Activated naive CD8-positive, alpha-beta T cell treated with anti-CD3 and anti-CD28 coated beads, Interleukin-2, amount 10 ng/mL, durations not matched to agents 7 days and 5 days (primary cell): ENCODE measurements around the gene CGREF1. TPM values are rescaled to one million over a fixed set of nuclear protein-coding genes. Genes with fewer than 3 reads are reported as not detected.
A peak's percentile ranks its signal among the peaks of the same experiment; 100 is the strongest.

Experiments used
- ATAC-seq: fragments of 150-1000 bp; cut with Tn5 transposase; one replicate; pipeline ENCODE4 v1.10.0; 2021; ENCODE audit warnings: low read depth, moderate library complexity
- POLR2A ChIA-PET: fragments of 350-600 bp; sonication (Branson Sonifier 250); formaldehyde crosslinking; loops from one replicate; lab custom pipeline; 2021; ENCODE audit warnings: antibody characterized with exemption; lab: Charles Lee
- DNase-seq: peaks from one replicate; pipeline ENCODE4 v3.0.0; 2021
- H3K27ac Mint-ChIP-seq: one replicate; pipeline ENCODE4 v1.8.0; 2022; ENCODE audit warnings: mild to moderate bottlenecking, mixed read lengths
- H3K27me3 Mint-ChIP-seq: one replicate; pipeline ENCODE4 v1.8.0; 2022; ENCODE audit warnings: mild to moderate bottlenecking, moderate library complexity, mixed read lengths
- H3K36me3 Mint-ChIP-seq: one replicate; pipeline ENCODE4 v1.8.0; 2021; ENCODE audit warnings: mild to moderate bottlenecking, mixed read lengths
- H3K4me1 Mint-ChIP-seq: one replicate; pipeline ENCODE4 v1.8.0; 2021; ENCODE audit warnings: mixed read lengths
- H3K4me3 Mint-ChIP-seq: one replicate; pipeline ENCODE4 v1.8.0; 2022; ENCODE audit warnings: mild to moderate bottlenecking, moderate library complexity, mixed read lengths
- H3K9me3 Mint-ChIP-seq: one replicate; pipeline ENCODE4 v1.8.0; 2021; ENCODE audit warnings: mixed read lengths
- total RNA-seq, 2 experiments: library from RNA; stranded (reverse); gene quantifications; one replicate each; pipeline ENCODE4 v1.2.3, GENCODE V29; 2021

CGREF1 gene
- 1 to 10 TPM; 1.6 TPM for total RNA-seq

- ATAC-seq (peak; percentile 13), DNase-seq (peak; percentile 51)
- H3K27ac Mint-ChIP-seq = no peak within 1 kb of the TSS
- peaks cover 12% of the 10 kb centered on the region for H3K4me1 Mint-ChIP-seq
- peak within 1 kb of the TSS; percentile 78 for H3K4me3 Mint-ChIP-seq
- no peaks in the 10 kb centered on the region for H3K9me3 Mint-ChIP-seq
- POLR2A ChIA-PET = interaction anchor here (0.6 to 0.7 kb wide), 2 partner anchors 9 to 17 kb away, joined by 3 to 7 read pairs; no protein-coding TSS in a partner anchor
- peaks cover 48% of the 10 kb centered on the region for H3K27me3 Mint-ChIP-seq
- H3K36me3 Mint-ChIP-seq = no peaks in the 10 kb centered on the region
These were observed at the start of gene CGREF1 for GRCh38 chr2:27118525-27119329. Gene CGREF1, minus strand, starts transcription at chr2:27119128. Its CDS starts 14,762 bp downstream, at chr2:27104366.

GRCh38 chr2:27164960-27165763 is 46.2 kb upstream of the CGREF1 start:
- DNase-seq = no peak
- POLR2A ChIA-PET = no interaction called here
- no peak overlapping the region for H3K27ac Mint-ChIP-seq
- no peaks in the 10 kb centered on the region for H3K9me3 Mint-ChIP-seq
- H3K4me3 Mint-ChIP-seq = no peak overlapping the region
- no peak for ATAC-seq
- H3K27me3 Mint-ChIP-seq = peaks cover 17% of the 10 kb centered on the region
- H3K36me3 Mint-ChIP-seq = no peaks in the 10 kb centered on the region
- peaks cover 4% of the 10 kb centered on the region for H3K4me1 Mint-ChIP-seq

- Mint-ChIP-seq H3K9me3 (no peaks in the 10 kb centered on the region), H3K27me3 (peaks cover 11% of the 10 kb centered on the region), H3K27ac (no peak overlapping the region), H3K4me3 (no peak overlapping the region), H3K4me1 (peaks cover 2% of the 10 kb centered on the region), H3K36me3 (no peaks in the 10 kb centered on the region)
- DNase-seq = no peak
- POLR2A ChIA-PET = no interaction called here
- no peak for ATAC-seq
These were observed 43.5 kb upstream of the CGREF1 start for GRCh38 chr2:27162151-27163121.

- peaks cover 16% of the 10 kb centered on the region for H3K27me3 Mint-ChIP-seq
- H3K36me3 Mint-ChIP-seq = no peaks in the 10 kb centered on the region
- no peaks in the 10 kb centered on the region for H3K9me3 Mint-ChIP-seq
- no peak overlapping the region for H3K27ac Mint-ChIP-seq
- ATAC-seq = no peak
- POLR2A ChIA-PET = no interaction called here
- DNase-seq = no peak
- no peak overlapping the region for H3K4me3 Mint-ChIP-seq
- H3K4me1 Mint-ChIP-seq = no peaks in the 10 kb centered on the region
These were observed 41.3 kb upstream of the CGREF1 start for GRCh38 chr2:27160191-27160590.

- POLR2A ChIA-PET = no interaction called here
- Mint-ChIP-seq H3K9me3 (no peaks in the 10 kb centered on the region), H3K27ac (no peak overlapping the region), H3K27me3 (peaks cover 12% of the 10 kb centered on the region), H3K4me1 (no peaks in the 10 kb centered on the region), H3K4me3 (no peak overlapping the region), H3K36me3 (no peaks in the 10 kb centered on the region)
- ATAC-seq = no peak
- no peak for DNase-seq
These were observed 40.3 kb upstream of the CGREF1 start for GRCh38 chr2:27159271-27159670.

GRCh38 chr2:27158468-27158867 is 39.5 kb upstream of the CGREF1 start:
- Mint-ChIP-seq H3K27me3 (peaks cover 8% of the 10 kb centered on the region), H3K4me1 (no peaks in the 10 kb centered on the region), H3K36me3 (no peaks in the 10 kb centered on the region), H3K27ac (no peak overlapping the region), H3K4me3 (no peak overlapping the region), H3K9me3 (no peaks in the 10 kb centered on the region)
- no peak for DNase-seq
- no peak for ATAC-seq
- POLR2A ChIA-PET = no interaction called here

- H3K9me3 Mint-ChIP-seq = no peaks in the 10 kb centered on the region
- H3K27me3 Mint-ChIP-seq = peaks cover 7% of the 10 kb centered on the region
- POLR2A ChIA-PET = no interaction called here
- no peaks in the 10 kb centered on the region for H3K36me3 Mint-ChIP-seq
- H3K4me3 Mint-ChIP-seq = no peak overlapping the region
- no peak for ATAC-seq
- no peaks in the 10 kb centered on the region for H3K4me1 Mint-ChIP-seq
- DNase-seq = no peak
- no peak overlapping the region for H3K27ac Mint-ChIP-seq
These were observed 36.2 kb upstream of the CGREF1 start for GRCh38 chr2:27155069-27155520.

- ATAC-seq = no peak
- POLR2A ChIA-PET = no interaction called here
- DNase-seq = no peak
- no peaks in the 10 kb centered on the region for H3K36me3 Mint-ChIP-seq
- no peaks in the 10 kb centered on the region for H3K9me3 Mint-ChIP-seq
- H3K4me3 Mint-ChIP-seq = no peak overlapping the region
- H3K27me3 Mint-ChIP-seq = peaks cover 7% of the 10 kb centered on the region
- H3K4me1 Mint-ChIP-seq = no peaks in the 10 kb centered on the region
- no peak overlapping the region for H3K27ac Mint-ChIP-seq
These were observed 35.6 kb upstream of the CGREF1 start for GRCh38 chr2:27154488-27154887.

- H3K36me3 Mint-ChIP-seq = no peaks in the 10 kb centered on the region
- POLR2A ChIA-PET = no interaction called here
These were observed 34.0 kb upstream of the CGREF1 start for GRCh38 chr2:27152796-27153464.

GRCh38 chr2:27152102-27152795 is 33.3 kb upstream of the CGREF1 start:
- no peaks in the 10 kb centered on the region for H3K4me1 Mint-ChIP-seq
- H3K27ac Mint-ChIP-seq = no peak overlapping the region
- no peak overlapping the region for H3K4me3 Mint-ChIP-seq
- POLR2A ChIA-PET = interaction anchor here (0.7 kb wide), 1 partner anchor 807 kb away, joined by 3 read pairs; no protein-coding TSS in a partner anchor
- H3K27me3 Mint-ChIP-seq = peaks cover 6% of the 10 kb centered on the region
- H3K9me3 Mint-ChIP-seq = no peaks in the 10 kb centered on the region
- ATAC-seq (no peak), DNase-seq (no peak)
- H3K36me3 Mint-ChIP-seq = no peaks in the 10 kb centered on the region

More at GRCh38 chr2:27152796-27153464, 34.0 kb upstream of the CGREF1 start:
- Mint-ChIP-seq H3K4me1 (no peaks in the 10 kb centered on the region), H3K9me3 (no peaks in the 10 kb centered on the region), H3K27me3 (peaks cover 6% of the 10 kb centered on the region), H3K27ac (no peak overlapping the region), H3K4me3 (no peak overlapping the region)
- no peak for ATAC-seq
- no peak for DNase-seq

- POLR2A ChIA-PET = interaction anchor here (0.7 kb wide), 1 partner anchor 16 kb away, joined by 3 read pairs; the partner anchor contains the start of gene PREB
- no peaks in the 10 kb centered on the region for H3K4me1 Mint-ChIP-seq
- no peak for ATAC-seq
- DNase-seq = no peak
- H3K27me3 Mint-ChIP-seq = peaks cover 11% of the 10 kb centered on the region
- no peaks in the 10 kb centered on the region for H3K36me3 Mint-ChIP-seq
- H3K9me3 Mint-ChIP-seq = no peaks in the 10 kb centered on the region
- H3K4me3 Mint-ChIP-seq = no peak overlapping the region
- no peak overlapping the region for H3K27ac Mint-ChIP-seq
These were observed 31.8 kb upstream of the CGREF1 start for GRCh38 chr2:27150639-27151230.
